GM19324 (cell line): ENCODE data around the gene WIPI1.
"Not testable (repeated sequence)": the region's sequence is repeated elsewhere in the genome, so short reads cannot be mapped to it uniquely, and the experiment has no call there.

Experiments used
- ATAC-seq: cut with Tn5 transposase; IDR thresholded peaks from one replicate; pipeline ENCODE4 v1.9.1; 2021; ENCODE audit warnings: mild to moderate bottlenecking, moderate library complexity; ENCODE audit not compliant: unreplicated experiment, low FRiP score

The WIPI1 gene

DNA sequence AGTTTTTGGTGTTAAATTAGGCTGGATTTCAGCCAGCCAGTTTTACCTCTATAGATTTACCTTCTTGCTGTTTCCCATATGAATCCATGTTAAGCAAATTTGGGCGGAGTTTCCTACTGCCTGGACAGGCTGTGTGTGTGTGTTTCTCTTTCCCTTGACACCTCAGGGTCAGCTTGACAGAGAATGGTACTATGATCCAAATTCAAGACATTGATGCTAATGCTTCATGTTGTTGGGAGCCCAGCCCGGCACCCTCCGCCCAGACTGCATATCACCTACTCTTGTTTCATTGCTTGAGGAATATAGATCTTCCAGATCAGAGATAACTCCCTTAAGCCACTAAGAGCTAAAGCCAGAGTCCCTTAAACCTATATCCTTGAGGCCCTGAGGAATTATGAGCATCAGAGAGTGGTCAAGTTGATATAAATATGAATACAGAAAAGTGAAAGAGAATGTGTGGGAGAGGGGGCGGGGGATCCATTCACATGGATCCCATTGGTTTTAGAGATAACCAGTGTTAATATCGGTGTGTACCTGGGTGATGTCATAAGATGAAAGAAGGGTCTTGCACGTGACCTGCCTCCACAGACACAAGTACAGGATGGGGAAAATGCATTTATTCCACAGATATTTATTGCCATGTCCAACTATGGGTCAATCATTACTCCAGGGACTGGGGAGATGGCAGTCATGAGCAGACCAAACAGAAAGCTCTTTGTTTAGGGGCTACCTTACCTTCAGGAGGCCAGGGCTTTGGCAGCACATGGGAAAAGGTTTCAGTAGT lies 69.7 kb downstream of the WIPI1 start:
- ATAC-seq, result no peak

DNA sequence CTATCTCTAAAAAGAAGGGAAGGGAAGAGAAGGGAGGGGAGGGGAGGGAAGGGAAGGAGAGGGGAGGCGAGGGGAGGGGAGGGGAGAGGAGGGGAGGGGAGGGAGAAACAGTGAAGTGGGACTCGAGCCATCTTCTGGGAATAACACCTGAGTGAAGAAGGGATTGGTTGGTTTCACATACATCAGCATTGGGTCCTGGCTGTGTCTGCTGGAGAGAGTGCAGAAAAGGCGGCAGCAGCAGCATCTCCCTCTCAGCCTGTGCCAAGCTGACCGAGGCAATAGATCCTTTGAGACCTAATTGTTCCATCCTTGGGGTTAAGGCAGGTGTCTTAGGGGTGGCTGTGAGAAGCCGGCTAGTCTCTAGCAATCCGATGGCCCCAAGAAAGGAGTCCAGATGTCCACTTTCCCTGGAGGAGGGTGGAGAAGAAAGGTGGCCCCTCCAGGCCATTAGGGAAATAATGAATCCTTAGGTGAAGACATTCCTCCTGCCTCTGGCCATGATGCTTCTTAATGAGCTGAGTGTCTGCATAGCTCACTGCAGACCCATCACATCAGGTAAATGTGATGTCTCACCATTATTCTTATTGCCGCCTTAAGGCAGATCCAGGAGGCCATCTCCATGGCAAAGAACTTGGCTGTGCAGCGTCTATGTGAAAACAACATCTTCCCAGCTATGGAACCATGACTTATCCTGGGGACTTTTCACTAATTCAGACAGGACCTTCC lies 71.6 kb downstream of the WIPI1 start:
- ATAC-seq, result no peak

DNA sequence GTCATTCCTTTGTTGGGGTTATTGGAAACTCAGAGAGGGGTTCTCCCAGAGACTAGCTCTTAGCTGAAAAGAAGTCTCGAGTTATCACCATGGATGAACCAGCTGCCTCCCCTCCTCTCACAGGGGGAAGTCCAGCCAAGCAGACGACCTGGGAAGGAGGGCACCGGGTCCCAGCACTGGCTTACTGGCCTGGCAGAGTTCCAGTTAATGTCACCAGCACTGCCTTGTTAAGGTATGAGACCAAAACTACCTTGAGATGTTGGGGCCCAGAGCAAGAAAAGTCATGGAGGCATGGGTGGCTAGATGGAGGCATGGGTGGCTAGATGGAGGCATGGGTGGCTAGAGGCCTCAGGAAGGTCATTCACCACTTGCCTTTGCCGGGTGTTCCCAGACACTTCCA lies 72.4 kb downstream of the WIPI1 start:
- ATAC-seq, result no peak

DNA sequence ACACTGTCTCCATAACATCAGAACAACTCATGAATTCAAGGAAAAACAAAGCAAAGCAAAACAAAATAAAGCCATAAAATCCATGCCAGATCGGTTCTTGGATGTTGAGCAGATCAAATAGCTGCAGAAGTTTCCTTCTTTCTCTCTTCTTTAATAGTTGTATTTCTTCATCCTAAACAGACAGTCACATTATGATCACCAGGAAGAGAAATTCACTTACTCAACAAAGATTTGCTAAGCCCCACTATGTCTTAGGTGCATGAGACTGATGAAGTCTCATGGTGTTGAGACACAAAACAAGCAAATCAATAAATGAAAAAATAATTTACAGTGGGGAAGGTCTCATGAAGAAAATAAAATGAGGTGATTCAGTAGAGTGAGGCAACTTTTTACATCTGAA lies 72.8 kb downstream of the WIPI1 start:
- no peak for ATAC-seq

DNA sequence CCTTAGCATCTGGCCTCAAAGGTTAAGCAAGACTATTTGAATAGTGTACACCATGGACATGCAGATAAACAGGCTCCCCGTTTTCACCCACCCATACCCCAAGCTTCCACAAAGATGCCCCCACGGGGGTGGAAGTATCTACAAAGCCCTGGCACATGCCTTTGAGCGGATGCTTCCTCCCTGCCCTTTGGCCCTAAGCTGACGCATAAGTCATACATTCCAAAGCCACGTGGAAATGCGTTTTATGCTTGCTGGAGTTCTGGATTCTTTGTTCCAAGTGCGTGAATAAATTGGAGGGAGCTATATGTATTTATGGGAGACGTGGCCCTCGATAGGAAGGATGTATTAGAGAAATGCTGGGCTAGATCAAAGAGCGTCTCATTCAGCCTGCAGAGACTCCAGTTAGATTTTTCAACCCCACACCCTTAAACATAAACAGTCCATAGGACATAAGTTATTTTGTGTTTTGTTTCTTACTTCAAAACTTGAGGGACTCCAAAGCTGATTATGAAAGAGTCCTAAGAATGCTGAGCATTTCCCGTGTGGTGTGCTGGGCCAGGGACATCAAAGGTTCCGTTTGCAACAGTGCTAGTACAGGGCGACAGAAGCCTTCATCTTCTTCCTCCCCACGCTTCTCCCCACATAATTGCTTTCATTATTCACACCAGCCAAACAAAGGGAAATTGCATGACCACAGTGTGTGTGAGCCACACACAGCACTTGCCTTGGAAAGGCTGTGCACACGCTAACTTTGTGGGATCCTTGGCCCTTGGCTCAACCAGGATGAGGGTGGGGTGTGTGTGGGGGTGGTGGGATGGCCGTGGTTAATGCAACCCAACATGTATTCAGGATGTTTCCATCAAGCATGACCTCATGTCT lies 73.6 kb downstream of the WIPI1 start:
- ATAC-seq, result no peak

DNA sequence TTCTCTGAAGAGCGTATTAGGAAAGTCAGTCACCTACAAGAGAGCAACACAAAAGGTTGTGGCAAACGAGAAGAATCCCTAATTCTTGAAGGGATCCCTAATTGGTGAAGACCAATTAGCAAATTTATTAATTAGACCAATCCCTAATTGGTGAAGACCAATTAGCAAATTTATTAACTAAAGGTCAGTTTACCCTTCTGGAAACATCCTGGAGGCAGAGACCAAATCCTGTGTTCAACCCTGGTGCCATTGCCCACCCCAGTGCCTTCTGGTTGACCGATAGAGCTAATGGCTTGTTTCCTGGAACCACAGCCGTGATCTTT lies 74.2 kb downstream of the WIPI1 start:
- no peak for ATAC-seq

DNA sequence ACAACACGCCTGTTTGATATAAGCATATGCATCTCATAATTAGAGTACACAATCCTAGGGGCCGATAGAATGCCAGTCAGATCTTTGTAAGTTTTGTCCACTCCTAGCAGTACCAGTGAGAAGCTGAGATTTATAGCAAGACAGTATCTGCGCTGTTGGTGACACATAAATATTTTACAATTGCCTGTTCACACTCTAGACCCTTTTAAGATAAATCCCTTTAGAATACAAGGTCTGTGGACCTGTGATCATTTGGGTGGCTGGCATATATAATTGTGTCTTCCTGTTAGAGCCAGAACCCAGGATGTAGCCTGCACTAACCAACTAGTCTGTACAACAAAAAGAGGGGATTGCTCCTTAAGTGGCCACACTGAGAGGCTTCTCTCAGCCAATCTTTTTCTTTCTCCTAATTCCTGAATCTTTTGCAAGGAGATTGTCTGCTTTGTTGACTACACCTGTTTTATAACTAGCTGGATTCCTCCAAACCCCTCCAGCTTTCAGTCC lies 74.7 kb downstream of the WIPI1 start:
- ATAC-seq, result no peak

DNA sequence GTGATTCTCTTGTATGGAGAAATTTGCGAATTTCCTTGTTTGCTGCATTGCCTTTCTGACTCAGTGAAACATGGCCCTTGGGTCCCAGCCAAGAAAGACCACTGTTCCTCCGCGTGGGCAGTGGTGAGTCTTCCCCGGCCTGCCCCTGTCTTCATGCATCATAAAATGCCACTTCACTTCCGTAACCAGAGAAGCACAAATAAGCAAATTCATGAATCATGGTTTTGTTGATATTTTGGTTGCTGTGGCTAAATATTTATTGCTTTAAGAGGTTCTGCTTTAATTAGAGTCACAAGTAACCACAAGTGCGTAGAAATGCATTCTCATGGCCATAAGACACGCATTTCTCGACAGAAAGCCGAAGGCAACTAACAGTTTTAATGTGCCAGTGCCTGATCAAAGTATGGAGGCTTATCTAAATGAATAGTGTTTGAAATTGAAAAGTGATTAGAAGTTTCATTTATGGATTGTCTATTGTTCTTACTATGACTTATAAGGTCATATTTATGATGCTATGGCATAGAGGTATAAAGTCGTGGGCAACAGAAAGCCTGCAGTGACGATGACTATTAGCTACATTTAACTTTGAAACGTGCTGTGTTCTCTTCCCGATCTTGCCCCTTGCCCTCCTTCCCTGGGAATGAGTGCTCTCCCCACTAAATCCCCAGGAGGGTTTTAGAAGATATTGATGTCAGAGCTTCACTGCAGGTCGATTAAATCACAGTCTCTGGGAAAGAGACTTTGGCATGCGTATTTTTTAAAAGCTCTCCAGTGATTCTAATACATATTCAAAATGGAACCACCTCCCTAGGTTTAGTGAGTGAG lies 76.0 kb downstream of the WIPI1 start:
- ATAC-seq, result no peak

DNA sequence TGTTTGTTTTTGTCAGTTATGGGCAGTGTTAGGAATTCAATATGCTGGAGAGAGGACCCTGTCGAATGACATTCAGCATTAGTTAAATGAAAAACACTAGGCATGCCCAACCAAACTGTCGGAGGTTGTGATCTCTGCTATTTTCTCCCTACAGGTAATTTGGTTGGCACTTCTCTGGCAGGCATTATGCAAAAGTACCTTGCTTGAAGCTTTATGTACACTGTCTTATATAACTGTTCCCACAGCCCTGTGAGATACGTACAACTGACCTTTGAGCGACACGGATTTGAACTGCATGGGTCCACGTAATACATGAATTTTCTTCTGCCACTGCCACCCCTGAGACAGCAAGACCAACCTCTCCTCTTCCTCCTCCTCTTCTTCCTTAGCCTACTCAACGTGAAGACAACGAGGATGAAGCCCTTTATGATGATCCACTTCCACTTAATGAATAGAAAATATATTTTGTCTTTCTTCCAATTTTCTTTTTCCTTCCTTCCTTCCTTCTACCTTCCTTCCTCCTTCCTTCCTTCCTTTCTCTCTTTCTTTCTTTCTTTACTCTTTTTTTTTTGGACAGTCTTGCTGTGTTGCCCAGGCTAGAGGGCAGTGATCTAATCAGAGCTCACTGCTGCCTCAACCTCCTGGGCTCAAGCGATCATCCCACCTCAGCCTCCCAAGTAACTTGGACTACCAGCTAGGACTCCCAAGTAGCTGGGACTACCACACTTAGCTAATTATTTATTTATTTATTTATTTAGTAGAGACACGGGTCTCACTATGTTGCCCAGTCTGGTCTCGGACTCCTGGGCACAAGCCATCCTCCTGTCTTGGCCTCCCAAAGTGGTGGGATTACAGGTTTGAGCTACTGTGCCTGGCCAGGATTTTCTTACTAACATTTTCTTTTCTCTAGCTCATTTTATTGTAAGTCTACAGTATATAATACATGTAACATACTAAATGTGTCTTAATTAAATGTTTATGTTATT lies 77.3 kb downstream of the WIPI1 start:
- ATAC-seq, result no peak

DNA sequence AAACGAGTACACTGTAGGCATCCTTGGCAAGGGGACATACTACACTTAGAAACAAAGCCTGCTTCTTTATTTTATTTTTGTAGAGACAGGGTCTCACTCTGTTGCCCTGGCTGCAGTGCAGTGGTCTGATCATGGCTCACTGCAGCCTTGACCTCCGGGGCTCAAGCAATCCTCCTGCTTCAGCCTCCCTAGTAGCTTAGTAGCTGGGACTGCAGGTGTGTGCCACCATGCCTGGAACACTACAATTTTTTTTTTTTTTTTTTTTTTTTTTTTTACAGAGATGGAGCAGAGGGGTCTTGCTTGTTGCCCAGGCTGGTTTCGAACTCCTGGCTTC lies 78.2 kb downstream of the WIPI1 start:
- no peak for ATAC-seq

DNA sequence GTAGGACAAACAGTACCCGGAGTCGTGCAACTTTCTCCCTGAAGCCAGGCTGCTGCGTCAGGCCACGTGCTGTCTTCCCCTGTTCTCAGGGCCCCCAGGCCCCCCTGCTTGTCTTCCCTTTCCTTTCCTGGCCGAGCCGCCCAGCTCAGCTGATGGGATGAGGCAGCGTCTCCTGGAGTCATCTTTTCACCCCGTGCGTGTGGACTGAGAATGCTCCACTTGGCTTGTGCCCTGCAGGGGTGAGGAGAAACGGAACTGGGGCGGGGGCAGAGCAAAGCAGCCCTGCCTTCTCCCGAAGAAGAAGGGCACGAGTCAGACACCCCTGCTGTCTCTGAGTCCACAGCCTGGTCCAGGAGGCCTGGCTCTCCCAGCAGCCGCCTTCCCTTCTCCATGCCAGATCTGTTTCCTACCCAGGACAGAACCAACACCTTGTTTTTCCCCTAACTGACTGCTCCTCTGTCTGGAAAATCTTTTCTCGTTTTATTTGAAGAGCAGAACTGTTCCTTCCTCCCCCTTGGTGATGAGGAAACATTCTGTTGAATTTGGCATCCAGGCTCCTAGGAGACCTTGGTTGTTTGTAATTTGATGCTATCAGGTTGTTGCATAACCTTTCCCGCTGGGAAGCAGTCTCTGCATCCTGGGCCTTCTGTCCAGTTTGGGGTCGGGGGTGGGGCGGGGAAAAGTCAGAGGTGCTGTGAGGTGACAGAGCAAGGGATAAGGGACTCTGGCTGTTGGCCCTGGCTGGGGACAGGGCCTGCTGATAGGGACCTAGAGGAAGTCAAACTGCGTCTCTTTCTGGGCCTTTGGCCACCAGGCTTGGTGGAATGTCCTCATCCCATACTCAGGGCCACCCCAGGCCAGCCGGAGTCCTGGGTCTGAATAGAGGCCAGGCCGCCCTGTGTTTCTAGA lies 78.8 kb downstream of the WIPI1 start:
- no peak for ATAC-seq

DNA sequence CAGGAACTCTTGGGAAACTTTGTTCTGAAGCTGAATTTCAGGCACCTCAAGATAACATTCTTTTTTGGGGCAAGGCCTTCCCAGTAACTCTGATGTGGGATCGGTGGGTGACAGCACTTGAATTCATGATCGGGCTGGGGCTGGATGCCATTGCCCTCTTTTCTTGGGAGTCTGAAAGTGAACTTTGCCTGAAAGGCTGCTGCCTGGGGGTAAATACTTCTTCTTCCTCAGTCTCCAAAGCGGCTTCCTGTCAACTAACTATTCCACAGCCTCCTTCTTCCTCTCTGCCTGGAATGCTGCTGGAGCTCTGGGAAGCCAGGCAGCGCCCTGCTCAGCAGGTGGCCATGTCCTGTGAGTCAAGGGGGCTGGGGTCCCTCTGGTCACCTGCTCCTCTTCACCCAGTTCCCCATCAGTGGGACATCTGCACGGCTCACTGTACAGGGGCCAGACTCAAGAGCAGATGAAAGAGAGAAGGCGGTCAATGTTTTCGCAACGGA lies 79.5 kb downstream of the WIPI1 start:
- ATAC-seq, result no peak

DNA sequence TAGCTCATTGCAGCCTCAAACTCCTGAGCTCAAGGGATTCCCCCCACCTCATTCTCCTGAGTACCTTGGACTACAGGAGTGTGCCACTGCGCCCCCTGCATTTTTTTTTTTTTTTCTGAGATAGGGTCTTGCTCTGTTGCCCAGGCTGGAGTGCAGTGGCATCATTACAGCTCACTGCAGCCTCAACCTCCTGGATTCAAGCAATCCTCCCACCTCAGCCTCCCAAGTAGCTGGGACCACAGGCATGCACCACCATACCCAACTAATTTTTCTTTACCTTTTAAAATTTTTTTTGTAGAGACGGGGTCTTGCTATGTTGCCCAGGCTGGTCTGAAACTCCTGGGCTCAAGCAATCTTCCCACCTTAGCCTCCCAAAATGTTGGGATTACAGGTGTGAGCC lies 81.1 kb downstream of the WIPI1 start:
- not testable (repeated sequence) for ATAC-seq

DNA sequence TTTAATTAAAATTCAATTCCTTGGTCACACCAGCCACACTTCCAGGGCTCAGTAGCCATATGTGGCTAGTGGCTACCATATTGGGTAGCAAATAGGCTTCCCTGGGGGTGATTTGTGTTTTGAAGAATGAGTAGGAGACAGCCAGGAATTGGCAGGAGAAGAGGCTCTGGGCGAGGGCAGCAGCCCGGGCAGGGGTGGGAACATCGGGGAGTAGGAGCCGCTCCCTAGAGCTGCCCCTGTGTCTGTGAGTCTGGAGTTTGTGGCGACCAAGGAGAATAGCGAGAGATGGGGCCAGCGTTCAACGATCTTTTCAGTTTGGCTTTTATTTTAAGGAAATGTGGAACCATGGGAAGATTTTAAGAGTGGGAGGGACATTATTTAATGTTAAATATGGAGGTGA lies 81.7 kb downstream of the WIPI1 start:
- no peak for ATAC-seq
